Epithelial cell of prostate (primary cell): ENCODE measurements around the gene TP53AIP1.

Source experiments
- DNase-seq: peaks from one replicate; pipeline ENCODE4 v3.0.0-alpha.2; 2011; ENCODE audit warnings: low read depth, low spot score
- H3K27ac ChIP-seq: fragments of 450-650 bp; 2 replicates; pipeline ENCODE4 v1.5.1; 2017; ENCODE audit warnings: mild to moderate bottlenecking

Gene TP53AIP1, protein sequence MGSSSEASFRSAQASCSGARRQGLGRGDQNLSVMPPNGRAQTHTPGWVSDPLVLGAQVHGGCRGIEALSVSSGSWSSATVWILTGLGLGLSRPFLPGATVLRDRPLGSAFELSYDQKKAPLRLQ

DNA sequence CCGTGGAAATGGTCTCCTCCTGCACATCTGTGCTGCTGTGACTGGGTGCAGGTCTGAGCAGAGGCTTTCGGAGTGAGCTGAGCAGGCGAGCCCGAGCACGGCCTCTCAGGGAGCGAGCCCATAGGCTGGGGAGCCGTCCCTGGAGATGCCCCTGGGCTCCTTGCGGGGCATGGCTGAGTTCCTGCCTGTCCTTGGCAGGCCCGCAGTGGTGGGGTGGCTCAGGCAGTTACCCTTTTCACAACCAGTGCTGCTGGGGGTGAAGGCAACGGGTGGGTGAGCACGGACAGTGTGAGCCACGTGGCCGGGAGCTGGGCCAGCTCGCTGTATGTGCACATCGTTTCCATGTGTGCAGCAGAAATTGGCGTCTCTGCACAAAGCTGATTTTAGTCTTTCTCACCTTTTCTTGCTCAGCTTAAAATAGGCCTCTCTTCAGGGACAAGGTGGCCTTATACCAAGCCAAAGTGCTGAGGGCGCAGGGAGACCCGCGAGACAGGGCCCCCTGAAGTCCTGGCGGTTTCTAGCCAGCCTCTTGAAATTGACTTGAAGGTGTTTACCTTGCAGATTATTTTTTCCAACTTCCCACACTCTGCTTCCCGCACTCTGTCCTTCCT, at the start of gene TP53AIP1:
TP53AIP1 (minus strand) TSS at position 55 of the 611 bp plus-strand sequence. CDS start 5,053 bp downstream, outside the sequence.
- peak within 1 kb of the TSS; percentile 93 for H3K27ac ChIP-seq

DNA sequence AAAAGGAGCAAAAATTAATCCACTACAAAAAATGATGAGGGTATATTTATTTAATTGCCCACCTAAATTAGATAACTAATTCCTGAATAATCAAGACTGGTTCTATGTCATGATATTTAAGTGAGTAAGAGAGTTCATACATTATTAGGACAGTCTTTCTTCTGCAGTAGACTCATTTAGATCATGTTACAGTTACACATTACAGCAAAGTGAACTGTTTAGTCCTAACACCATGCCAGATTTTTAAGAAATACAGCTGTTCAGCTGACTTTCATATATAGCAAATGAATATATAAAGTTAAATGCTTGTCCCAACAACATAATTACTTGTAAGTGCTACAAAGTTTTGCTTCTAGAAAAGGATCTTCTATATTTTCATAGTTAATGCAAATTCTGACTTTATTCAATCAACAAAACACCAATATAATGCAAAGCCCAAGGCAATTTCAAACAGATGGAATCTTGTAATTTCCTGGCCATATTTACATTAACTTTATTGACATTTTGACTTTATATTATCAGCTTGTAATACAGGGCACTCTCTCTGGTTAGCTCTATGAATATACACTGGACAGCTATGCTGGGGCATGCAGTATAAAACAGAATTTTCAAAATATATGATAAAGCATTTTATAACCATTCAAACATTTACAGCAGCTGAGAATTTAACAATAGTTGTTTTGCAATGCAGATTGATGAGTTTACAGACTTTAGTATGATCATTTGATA, 45.7 kb upstream of the TP53AIP1 start:
- no peak overlapping the region for H3K27ac ChIP-seq
- DNase-seq, result no peak

More for the DNA sequence above, at the start of gene TP53AIP1:
- no peak for DNase-seq

DNA sequence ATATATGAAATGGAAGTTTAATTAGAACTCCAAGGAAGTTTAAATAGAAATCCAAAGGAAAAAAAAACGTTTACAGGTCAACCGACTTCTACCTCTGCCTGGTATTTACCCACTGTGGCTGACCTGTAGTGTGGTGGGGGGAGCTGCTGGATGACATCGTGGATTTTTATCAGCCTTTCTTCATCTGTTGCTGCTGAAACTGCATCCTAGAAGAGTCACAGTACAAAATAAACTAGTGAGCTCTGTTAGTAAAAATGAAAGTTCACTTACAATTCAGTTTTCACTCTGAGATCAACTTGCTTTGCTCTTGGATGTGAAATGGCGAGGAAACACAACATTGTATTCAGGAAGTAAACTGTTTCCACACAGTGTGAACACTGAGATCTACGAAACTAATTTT, 43.2 kb upstream of the TP53AIP1 start:
- no peak for DNase-seq
- no peak overlapping the region for H3K27ac ChIP-seq

DNA sequence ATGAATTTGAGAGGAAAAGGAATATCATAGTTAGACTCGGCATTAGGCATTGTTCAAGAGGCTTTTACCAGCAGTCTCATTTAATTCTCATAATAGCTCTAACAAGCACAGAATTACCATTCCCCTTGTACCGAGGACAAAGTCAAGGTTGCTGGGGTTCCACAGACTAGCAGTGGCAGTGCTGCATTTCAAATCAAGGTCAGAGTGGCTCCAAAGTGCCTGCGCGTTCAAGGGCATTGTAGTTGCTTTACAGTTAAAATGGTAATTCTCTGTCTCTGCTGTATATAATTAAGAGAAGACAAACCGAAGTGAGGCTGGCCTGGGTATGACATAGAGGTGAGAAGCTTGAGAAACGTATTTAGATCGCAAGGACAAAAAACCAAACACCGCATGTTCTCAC, 40.4 kb upstream of the TP53AIP1 start:
- DNase-seq, result no peak
- no peak overlapping the region for H3K27ac ChIP-seq

DNA sequence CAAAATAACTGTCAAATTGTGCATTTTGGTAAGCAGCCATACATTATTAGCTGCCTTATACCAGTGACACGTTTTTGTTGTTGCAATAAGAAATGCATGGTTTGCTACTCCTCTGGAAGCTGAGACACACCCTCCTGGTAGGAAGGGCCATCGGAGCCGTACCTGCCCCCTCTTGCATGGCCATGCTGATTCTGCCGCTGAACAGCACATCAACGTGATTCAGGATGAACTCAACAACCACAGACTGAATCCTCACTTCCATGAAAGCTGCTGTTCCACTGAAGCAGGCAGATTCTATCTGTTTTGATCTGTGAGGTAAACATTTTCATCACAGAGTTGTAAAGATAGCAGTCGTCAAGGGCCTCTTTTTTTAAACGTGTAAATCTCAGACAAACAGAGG, 38.6 kb upstream of the TP53AIP1 start:
- peak overlapping the region; percentile 2 for H3K27ac ChIP-seq

DNA sequence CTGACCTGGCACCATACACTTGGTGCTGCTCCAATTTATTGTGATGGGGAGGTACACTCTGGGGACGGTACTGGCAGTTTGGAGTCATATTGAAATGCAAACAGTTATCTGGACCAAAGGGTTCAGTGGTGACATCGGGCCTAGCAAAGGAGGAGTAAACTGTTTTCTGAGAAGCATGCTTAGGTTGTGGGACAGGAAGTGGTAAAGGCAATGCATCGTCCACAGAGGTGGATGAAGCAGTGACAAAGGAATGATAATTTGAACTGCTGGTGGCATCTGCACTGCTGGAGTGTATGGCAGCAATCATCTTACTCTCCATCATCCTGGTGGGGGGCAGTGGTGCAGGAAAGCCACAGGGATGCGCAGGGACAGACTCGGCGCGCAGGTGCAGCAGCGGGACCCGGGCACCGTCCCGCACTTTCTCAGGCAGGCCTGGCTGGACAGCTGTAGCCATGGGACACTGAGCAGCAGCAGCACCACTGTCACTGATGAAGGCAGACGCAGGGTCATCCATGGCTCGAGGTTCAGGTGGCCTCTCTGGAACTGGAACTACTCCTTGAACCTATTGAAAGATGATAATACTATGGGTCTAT, 28.0 kb upstream of the TP53AIP1 start:
- DNase-seq, result no peak
- H3K27ac ChIP-seq, result no peak overlapping the region

More for the DNA sequence above, 38.6 kb upstream of the TP53AIP1 start:
- peak; percentile 53 for DNase-seq

DNA sequence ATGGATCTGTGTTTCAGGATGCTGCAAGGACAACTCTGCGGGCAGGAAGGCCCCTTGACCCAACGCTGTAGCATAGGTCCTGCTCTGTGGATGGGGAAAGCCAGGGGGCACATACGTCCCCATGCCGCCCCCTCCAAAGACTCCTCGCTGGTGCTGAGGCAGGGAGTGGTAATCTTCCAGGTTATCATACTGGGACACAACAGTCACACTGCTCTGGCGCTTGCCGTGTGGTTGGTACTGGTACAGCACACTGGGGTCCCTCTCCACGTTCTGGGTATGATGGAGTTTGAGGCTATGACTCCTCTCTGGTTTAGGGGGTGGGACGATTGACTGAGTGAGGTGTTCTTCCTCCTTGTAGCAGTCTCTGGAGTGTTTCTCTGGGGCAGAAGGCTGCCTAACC, 26.2 kb upstream of the TP53AIP1 start:
- no peak overlapping the region for H3K27ac ChIP-seq
- DNase-seq, result no peak

DNA sequence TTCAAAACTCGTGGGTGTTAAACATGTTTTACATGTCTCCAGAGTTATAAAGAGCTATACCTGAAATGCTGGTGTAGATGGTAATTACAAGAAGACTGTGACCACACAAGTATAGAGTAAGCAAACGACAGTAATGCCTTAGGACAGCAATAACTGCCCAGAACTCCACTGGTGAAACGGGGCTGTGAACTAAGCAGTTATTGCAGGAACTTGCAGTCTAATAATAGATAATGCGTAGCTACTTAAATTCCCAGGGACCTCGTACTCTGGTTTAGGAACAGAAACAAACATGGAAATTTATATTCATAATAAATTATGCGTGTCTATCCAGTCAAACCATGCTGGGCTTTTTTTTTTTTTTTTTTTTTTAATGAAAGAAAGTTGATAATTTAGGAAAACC, 24.9 kb upstream of the TP53AIP1 start:
- no peak overlapping the region for H3K27ac ChIP-seq
- no peak for DNase-seq

DNA sequence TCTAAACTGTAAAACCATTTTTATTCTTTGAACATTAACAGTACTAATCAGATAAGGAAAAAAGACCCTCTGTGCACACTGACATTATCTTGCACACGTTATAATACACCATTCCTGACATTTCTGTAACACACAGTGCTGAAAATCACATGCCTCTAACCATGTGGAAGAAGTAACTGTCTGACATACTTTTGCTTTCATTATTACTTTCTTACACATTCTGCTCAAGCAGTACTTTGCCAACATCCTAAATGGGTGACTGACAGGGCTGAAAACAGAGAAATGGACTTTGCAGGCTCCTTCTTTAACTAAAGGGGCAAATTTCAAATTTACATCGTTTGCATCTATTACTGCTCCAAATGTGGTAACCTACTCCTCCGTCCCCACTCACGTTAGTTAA, 22.8 kb upstream of the TP53AIP1 start:
- DNase-seq, result no peak

DNA sequence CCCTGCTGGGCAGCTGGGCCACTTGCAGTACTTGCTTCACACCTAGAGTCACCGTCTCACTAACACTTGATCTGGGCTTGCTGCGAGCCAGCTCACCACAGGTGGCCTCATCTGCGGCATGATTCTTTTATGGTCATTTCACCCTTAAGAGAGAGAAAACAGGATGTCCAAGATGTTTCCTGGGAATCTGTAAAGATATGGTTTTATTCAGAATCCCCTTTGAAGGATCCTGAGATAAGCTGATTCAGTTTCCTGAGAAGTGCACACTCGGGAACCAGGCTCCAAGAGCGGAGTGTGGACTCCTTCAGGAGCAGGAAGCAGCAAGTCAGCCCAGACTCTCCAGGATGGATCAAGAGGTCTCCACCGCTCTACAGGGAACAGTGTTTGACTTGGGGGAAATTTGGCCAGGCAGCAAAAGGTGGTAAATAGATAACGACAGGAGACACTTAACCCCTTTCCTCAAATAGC, 21.8 kb upstream of the TP53AIP1 start:
- H3K27ac ChIP-seq, result no peak overlapping the region
- DNase-seq, result no peak

More for the DNA sequence above, 22.8 kb upstream of the TP53AIP1 start:
- no peak overlapping the region for H3K27ac ChIP-seq

DNA sequence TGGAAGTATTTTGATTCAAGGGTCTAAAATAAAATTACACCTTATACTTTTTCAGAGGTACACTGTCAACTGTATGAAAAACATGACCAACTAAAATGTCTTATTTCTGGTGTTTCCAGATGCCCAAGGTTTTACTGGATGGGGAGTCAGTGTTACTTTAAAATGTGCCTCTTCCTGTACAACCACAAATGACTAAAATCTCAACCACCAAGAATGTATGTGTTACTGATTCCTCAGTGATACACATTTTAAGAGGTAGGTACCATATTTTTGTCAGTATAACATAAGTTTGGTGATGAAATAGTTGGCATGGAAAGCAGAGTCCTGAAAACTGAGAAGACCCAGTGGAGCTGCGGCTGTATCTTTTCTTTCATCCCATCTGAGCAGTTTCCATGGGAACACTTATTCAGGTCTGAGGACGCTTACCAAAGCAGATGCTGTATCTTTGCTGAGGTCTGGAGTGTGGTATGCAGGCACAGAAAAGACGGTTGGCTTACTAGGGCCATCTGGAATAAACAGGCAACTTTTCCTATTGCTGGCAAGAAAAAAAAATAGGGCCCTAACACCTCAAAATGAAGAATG, 21.2 kb upstream of the TP53AIP1 start:
- no peak for DNase-seq
- H3K27ac ChIP-seq, result no peak overlapping the region

DNA sequence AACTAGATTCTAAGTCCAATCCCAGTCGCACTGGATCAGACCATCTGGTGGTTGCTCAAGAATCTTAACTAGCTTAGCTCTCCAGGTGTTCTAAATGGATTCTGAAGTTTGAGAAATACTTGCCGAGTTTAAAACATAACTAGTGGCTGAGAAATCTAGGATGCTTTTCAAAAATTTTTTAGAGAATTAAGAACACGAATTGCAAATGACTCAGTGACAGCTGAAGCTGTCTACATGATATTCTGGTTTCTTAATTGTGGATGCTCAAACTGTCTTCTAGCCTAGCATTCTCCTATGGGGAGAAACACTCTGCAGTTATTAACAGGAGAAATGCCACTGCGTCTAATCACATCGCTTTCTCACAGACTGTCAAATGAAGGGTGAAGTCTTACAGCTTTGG, 20.2 kb upstream of the TP53AIP1 start:
- no peak for DNase-seq
- H3K27ac ChIP-seq, result no peak overlapping the region

DNA sequence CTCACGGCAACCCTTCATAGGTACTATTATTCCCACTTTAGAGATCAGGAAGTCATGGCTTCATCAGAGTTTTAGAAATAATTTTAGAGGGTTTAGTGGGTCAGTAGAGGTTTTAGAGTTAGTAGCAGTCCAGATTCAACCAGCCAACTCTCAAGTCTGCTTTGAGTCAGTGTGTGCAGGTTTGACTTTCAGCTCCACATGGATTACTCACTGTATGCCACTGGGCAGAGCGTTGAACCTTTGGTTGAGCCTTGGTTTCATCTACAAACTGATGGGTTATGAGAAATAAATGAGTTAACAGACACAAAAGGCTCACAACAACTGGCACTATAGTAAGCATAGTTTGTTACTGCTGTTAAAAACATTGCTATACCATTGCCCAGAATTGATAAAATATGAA, 19.0 kb upstream of the TP53AIP1 start:
- no peak for DNase-seq
- no peak overlapping the region for H3K27ac ChIP-seq

DNA sequence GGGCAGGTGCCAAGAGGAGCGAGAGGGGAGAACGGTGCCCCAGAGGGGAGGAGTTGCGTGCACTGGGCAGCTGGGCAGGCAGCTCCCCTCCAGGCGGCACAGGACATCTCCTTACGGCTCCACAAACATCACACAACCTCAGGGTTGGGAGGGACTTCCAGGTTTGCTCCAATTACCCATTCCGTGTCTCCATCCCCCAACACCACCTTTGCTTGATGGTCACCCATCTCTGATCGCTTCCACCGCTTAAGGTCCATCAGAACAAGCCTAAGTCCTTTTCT, 14.5 kb upstream of the TP53AIP1 start:
- no peak for DNase-seq
- no peak overlapping the region for H3K27ac ChIP-seq

DNA sequence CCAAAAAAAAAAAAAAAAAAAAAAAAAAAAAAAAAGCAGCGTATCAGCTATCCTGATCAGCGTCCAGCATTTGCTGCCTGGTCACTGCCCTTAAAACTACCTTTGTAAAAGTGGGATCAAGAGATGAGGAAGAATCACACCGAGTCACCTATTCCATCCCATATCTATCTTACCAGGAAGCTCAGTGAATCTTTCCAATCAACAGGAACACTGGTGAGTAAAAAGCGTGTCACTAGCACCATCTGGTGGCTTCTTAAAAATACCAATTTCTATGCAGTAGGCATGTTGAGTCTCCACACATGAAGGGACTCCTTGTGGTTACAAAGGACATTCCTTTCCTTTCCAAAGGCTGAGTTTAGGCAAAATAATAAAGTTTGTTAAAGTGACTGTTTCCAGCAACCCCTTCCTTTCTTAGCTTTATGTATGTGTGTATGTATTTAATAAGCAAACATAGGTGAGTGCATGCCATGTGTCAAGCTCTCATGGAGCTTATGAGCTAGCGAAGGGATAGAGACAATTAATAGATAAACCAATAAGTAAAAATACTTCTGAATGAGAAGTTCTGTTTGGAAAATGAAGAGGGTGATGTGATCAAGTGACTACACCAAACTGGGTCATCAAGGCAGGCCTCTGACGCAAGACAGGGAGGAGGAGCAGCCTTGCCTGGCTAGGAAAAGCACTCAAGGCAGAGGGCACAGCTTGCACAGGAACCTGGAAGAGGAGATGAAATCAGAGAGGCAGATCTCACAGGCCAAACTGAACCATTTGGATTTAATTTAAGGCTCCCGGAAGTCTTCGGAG, 13.9 kb upstream of the TP53AIP1 start:
- no peak overlapping the region for H3K27ac ChIP-seq
- DNase-seq, result no peak

DNA sequence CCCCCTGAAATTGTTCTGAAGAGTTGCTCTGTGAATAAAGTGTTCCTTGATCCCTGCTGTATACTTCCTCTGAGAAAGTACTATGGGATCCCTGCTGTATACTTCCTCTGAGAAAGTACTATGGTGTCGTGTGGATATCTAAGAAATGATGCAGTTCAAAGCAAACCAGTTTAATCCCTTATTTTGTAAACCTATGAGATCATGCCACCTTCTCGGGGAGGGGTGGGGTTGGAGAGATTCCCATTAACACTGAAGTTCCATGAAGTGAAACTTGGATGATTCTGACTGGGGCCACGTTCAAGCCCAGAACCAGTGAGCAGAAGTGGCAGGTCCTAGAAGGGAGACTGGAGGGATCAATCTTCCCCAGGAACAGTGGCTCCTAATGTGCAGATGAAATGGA, 13.0 kb upstream of the TP53AIP1 start:
- no peak for DNase-seq
- no peak overlapping the region for H3K27ac ChIP-seq

DNA sequence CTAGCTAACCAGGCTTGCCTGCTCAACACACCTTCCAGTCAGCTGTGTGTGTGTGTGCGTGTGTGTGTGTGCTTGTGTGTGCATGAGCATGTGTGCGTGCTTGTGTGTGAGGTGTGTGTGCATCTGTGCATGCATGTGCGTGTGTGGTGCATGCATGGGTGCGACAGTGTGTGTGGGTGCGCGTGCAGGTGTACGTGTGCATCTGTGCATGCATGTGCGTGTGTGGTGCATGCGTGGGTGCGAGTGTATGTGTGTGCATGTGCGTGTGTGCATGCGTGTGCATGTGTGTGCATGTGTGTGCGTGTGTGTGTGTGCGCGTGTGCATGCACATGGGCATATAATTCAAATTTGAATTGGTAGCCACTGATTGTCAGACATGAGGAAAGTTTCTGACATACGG, 10.5 kb upstream of the TP53AIP1 start:
- no peak for DNase-seq
- H3K27ac ChIP-seq, result no peak overlapping the region

DNA sequence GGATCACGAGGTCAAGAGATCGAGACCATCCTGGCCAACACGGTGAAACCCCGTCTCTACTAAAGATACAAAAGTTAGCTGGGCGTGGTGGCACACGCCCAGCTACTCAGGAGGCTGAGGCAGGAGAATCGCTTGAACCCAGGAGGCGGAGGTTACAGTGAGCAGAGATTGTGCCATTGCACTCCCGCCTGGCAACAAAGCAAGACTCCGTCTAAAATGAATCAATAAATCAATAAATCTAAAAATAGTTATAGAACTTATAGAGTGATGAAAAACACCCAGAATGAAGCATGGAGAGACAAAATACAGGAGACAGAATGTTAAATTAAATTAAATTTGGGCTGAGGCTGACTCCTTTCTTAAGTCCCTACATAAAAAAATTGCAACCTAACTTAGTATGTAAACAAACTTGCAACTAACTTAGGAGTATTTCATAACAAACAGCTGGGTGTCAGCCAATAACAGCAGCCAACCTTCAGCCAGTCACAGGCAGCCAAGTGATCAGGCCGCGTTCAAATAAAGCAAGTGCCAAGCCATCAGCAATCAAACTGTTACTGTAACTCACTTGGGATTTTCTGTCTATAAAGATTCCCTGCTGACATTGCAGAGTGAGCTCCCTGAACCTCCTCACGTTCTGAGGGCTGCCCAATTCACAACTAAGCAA, 7.3 kb upstream of the TP53AIP1 start:
- H3K27ac ChIP-seq, result no peak overlapping the region
- DNase-seq, result no peak

DNA sequence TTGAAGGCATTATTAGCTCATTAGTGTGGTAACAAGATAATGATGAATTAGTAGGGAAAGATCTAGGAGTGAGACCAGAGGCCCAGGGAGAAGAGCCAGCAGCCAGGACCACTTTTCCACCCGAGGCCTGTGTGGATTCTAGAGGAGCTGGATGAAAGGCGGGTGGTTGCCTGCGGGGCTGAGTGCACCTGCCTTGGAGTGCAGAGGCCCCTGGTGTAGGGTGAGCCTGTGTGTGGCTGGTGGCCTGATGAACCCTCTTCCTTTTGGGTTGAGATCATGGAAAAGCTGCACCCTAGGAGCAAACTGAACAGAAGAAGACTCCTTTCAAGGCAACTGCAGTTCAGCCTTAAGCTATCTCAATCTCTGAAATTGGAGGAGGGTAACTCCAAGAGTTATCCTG, 5.9 kb upstream of the TP53AIP1 start:
- DNase-seq, result no peak

DNA sequence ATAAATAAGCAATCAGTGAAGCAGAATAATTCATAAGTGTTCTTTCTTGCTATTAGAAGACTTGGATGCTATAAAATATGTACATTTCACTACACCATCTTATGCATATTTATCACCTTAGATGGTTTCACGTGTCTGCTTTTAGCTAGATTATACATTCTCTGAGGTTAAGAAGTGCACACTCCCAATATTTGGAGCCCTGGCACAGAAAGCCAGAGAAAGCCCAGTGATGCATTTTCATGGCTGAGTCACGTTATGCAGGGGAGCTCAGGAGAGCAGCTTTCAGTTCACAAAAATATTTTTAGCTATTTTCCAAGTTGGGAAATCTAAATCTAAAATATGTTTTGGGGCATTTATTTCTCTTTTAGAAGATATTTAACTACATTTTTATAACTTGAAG, 5.1 kb upstream of the TP53AIP1 start:
- no peak for DNase-seq
- no peak overlapping the region for H3K27ac ChIP-seq

More for the DNA sequence above, 5.9 kb upstream of the TP53AIP1 start:
- H3K27ac ChIP-seq, result no peak overlapping the region
